HUES48 (cell line): ENCODE results near the gene TGFB3.
"Not testable (repeated sequence)": the region's sequence is repeated elsewhere in the genome, so short reads cannot be mapped to it uniquely, and the experiment has no call there.

ENCODE experiments used
- H3K27ac ChIP-seq: one replicate; pipeline ENCODE4 v1.7.0; 2013; ENCODE audit warnings: low read depth, low read length, inconsistent platforms
- H3K27me3 ChIP-seq: 2 replicates; pipeline ENCODE4 v1.6.1; 2013; ENCODE audit warnings: mild to moderate bottlenecking, low read length; ENCODE audit not compliant: control insufficient read depth, insufficient read depth
- H3K36me3 ChIP-seq: 2 replicates; pipeline ENCODE4 v1.6.1; 2013; ENCODE audit warnings: low read length; ENCODE audit not compliant: control insufficient read depth, insufficient read depth
- H3K4me1 ChIP-seq: 2 replicates; pipeline ENCODE4 v1.6.1; 2013; ENCODE audit warnings: mild to moderate bottlenecking, low read length; ENCODE audit not compliant: control insufficient read depth, insufficient read depth
- H3K4me3 ChIP-seq: 2 replicates; pipeline ENCODE4 v1.5.1; 2013; ENCODE audit warnings: mild to moderate bottlenecking, low read depth, low read length
- H3K9ac ChIP-seq: 2 replicates; pipeline ENCODE4 v1.6.1; 2013; ENCODE audit warnings: mild to moderate bottlenecking, low read depth, low read length, moderate library complexity
- H3K9me3 ChIP-seq: 2 replicates; pipeline ENCODE4 v1.6.1; 2013; ENCODE audit warnings: low read length; ENCODE audit not compliant: control insufficient read depth, insufficient read depth

The TGFB3 gene

DNA sequence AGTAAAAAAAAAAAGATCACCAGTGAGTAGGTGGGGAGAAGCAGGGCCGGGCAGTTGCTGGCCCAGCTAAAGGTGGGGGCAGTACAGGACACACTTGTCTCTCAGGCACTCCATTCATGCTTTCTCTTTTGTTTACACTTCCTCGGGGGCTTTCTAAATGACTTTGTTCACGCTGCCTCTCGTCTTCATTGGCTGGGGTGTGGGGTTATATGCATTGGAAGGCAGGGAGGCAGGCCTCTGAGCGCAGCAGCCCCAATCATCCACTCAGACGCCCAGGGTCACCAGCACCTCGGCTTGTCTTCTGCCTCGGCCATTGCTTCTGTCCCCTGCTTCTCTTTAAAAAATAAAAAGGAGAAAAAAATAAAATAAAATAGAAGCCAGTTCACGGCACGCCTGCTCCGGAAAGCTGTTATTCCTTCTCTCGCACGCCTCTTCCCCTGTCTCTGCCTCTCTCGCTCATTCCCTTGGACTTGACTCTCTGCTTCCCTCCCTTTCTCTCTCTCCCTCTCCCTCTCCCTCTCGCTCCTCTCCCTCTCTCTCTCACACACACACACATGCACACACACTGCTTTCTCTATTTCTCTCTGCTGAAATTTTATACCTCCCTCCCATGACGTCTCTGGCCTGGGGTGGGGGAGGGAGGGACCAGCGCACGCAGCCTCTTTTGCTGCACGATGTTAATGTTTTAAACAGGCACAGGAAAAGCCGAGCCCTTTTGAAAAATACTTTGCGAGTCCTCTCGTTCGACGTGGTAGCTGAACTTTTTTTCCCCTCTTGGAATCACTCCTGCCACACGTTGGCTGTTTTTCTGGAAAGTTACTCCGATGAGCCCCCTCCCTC, at the start of gene TGFB3:
TGFB3 (minus strand) TSS at position 570 of the 840 bp plus-strand sequence. CDS start 1,102 bp downstream, outside the sequence.
- Histone ChIP-seq H3K4me1 (peaks cover 30% of the 10 kb centered on the region), H3K4me3 (peak within 1 kb of the TSS; percentile 78), H3K9ac (no peak within 1 kb of the TSS), H3K9me3 (no peaks in the 10 kb centered on the region), H3K27me3 (peaks cover 39% of the 10 kb centered on the region), H3K36me3 (no peaks in the 10 kb centered on the region), H3K27ac (peak within 1 kb of the TSS; percentile 14)

GRCh38 chr14:76024211-76024907, 42.6 kb upstream of the TGFB3 start:
- Histone ChIP-seq H3K9ac (no peak overlapping the region), H3K4me3 (no peak overlapping the region), H3K27me3 (no peaks in the 10 kb centered on the region), H3K36me3 (no peaks in the 10 kb centered on the region), H3K9me3 (no peaks in the 10 kb centered on the region), H3K27ac (no peak overlapping the region), H3K4me1 (peaks cover 15% of the 10 kb centered on the region; the same call in 1 of the 2 replicates)

DNA sequence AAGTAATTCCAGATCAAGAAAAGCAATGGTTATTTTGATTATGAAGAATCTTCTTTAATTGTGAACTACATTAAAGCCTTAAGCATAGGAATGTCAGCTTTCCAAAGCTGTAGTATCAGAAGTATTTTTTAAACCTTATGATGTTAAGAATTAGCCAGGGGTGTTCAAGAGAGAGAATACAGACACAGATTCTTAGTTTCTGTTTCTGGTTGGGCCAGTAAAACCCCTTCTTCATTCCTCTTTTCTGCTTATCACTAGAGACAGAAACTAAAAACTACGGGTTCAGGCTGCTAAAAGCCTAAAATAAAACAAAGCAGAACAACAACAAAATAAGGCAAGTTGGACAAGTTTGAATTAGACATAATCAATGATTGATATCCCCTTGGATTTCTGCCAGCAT, 42.0 kb upstream of the TGFB3 start:
- H3K9me3 ChIP-seq, result no peaks in the 10 kb centered on the region
- H3K27ac ChIP-seq, result no peak overlapping the region
- H3K4me1 ChIP-seq, result peaks cover 15% of the 10 kb centered on the region; the same call in 1 of the 2 replicates
- no peak overlapping the region for H3K9ac ChIP-seq
- no peaks in the 10 kb centered on the region for H3K36me3 ChIP-seq
- no peaks in the 10 kb centered on the region for H3K27me3 ChIP-seq
- no peak overlapping the region for H3K4me3 ChIP-seq

GRCh38 chr14:76022991-76023390, 41.2 kb upstream of the TGFB3 start:
- H3K27ac ChIP-seq, result no peak overlapping the region
- H3K9me3 ChIP-seq, result no peaks in the 10 kb centered on the region
- H3K4me1 ChIP-seq, result peaks cover 15% of the 10 kb centered on the region; the same call in 1 of the 2 replicates
- H3K9ac ChIP-seq, result no peak overlapping the region
- H3K4me3 ChIP-seq, result no peak overlapping the region
- H3K27me3 ChIP-seq, result no peaks in the 10 kb centered on the region
- no peaks in the 10 kb centered on the region for H3K36me3 ChIP-seq

- Histone ChIP-seq H3K9me3 (no peaks in the 10 kb centered on the region), H3K4me1 (peaks cover 14% of the 10 kb centered on the region; the same call in 1 of the 2 replicates), H3K36me3 (no peaks in the 10 kb centered on the region), H3K4me3 (no peak overlapping the region), H3K27ac (no peak overlapping the region), H3K27me3 (no peaks in the 10 kb centered on the region), H3K9ac (no peak overlapping the region)
Observed at GRCh38 chr14:76019676-76020075, 37.9 kb upstream of the TGFB3 start.

DNA sequence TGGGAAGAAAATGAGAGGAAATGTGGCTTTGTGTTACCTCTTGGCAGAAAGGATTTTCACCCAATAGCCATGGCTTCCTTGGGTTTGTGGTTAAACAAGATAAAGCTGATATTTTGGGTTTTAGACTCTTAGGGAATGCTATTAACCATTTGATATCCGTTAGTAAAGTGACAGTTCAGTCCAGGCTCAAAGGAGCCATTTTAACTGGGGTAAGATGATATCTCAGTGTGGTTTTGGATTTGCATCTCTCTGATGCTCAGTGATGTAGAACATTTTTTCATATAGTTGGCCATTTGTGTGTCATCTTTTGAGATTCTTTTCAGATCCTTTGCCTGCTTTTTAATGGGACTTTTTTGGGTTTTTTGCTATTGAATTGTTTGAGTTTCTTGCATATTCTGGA, 33.9 kb upstream of the TGFB3 start:
- Histone ChIP-seq H3K4me3 (no peak overlapping the region), H3K4me1 (peaks cover 8% of the 10 kb centered on the region), H3K36me3 (no peaks in the 10 kb centered on the region), H3K9ac (no peak overlapping the region), H3K9me3 (no peaks in the 10 kb centered on the region), H3K27me3 (no peaks in the 10 kb centered on the region), H3K27ac (no peak overlapping the region)

DNA sequence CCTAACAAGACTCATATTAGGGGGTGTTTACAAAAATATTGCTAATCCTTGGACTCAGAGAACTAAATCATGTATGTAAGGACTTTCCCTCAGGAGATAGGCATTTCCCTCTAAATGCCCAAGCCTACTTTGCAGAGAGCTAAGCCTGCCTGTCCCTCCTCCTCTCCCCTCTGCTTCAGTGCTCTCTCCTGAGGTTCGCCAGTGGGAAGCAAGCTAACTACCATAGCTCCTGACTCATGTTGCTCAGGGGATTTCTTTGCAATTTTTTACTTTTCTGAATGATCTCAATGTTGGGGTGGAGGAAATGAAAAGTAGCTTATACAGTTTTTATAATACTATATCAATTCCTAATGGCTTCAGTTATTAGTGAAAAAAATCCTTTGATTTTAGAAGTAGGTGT, 33.4 kb upstream of the TGFB3 start:
- Histone ChIP-seq H3K4me1 (peaks cover 8% of the 10 kb centered on the region), H3K4me3 (no peak overlapping the region), H3K9me3 (no peaks in the 10 kb centered on the region), H3K9ac (no peak overlapping the region), H3K27ac (no peak overlapping the region), H3K36me3 (no peaks in the 10 kb centered on the region), H3K27me3 (no peaks in the 10 kb centered on the region)

DNA sequence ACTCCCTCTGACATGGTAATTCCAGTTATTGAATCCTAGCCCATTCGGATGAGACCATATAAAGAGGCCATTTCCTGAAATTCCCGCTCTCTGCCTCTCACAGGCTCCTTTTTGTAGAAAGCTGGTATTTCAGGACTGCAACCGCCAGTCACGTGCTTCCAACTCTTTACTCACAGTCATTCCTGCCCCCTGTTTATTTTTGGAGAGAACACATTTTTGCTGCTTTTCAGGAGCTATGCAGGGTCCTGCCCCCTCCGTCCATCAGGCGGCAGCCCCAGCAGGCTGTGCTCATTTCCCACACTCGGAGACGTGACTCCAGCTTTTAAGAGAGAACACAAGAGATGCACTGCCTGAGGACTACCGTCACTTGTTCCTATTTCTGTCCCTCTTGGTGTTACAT, 30.6 kb upstream of the TGFB3 start:
- H3K9me3 ChIP-seq, result no peaks in the 10 kb centered on the region
- H3K27ac ChIP-seq, result no peak overlapping the region
- H3K4me1 ChIP-seq, result peaks cover 8% of the 10 kb centered on the region
- peak overlapping the region; percentile 20; the same call in 1 of the 2 replicates for H3K9ac ChIP-seq
- no peaks in the 10 kb centered on the region for H3K36me3 ChIP-seq
- no peaks in the 10 kb centered on the region for H3K27me3 ChIP-seq
- no peak overlapping the region for H3K4me3 ChIP-seq

GRCh38 chr14:76011930-76012329, 30.1 kb upstream of the TGFB3 start:
- Histone ChIP-seq H3K36me3 (no peaks in the 10 kb centered on the region), H3K4me1 (peaks cover 8% of the 10 kb centered on the region), H3K9me3 (no peaks in the 10 kb centered on the region), H3K27me3 (no peaks in the 10 kb centered on the region), H3K4me3 (no peak overlapping the region), H3K27ac (no peak overlapping the region), H3K9ac (no peak overlapping the region)

DNA sequence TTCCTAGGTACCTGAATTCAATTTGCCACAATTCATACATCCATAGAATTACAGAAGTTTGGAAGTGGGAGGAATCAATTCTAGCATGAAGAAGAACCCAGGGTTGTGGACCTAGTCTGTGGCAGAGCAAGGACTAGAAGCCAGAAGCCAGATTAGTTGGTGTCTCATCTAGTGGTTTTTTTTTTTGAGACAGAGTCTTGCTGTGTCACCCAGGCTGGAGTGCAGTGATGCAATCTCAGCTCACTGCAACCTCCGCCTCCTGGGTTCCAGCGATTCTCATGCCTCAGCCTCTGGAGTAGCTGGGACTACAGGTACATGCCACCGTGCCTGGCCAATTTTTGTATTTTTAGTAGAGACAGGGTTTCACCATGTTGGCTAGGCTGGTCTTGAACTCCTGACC, 27.8 kb upstream of the TGFB3 start:
- not testable (repeated sequence) for H3K36me3 ChIP-seq

DNA sequence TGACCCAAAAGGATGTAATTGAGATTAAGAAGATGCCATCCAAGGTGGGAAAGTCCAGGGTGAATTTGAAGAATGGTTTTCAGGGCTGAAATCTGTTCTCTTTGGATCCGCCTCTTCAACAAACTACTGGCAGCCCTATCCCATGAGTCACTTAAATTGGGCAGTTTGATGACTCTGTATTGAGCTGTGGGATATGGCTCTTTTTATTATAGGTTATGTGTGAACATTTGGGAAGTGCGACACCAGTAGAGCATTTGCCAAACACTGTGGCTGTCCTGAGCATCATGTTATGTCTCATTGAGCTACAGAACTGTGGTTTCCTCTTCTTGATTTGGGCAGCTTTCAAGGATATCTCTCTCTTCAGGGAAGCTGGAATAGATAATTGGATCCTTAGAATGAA, 26.1 kb upstream of the TGFB3 start:
- no peak overlapping the region for H3K4me3 ChIP-seq
- no peaks in the 10 kb centered on the region for H3K27me3 ChIP-seq
- peaks cover 5% of the 10 kb centered on the region for H3K36me3 ChIP-seq
- peaks cover 8% of the 10 kb centered on the region for H3K4me1 ChIP-seq
- no peaks in the 10 kb centered on the region for H3K9me3 ChIP-seq
- H3K9ac ChIP-seq, result no peak overlapping the region
- H3K27ac ChIP-seq, result no peak overlapping the region

More for the DNA sequence above, 27.8 kb upstream of the TGFB3 start:
- not testable (repeated sequence) for H3K27me3 ChIP-seq, H3K9ac ChIP-seq, H3K4me1 ChIP-seq, H3K9me3 ChIP-seq, H3K4me3 ChIP-seq, H3K27ac ChIP-seq
